Endothelial cell of umbilical vein (primary cell): ENCODE measurements around the gene TBC1D13. TPM values are rescaled to one million over a fixed set of nuclear protein-coding genes. Genes with fewer than 3 reads are reported as not detected.

Source experiments
- BruUV-seq: library from RNA; stranded (reverse); fragments of 400-500 nt; replicated peaks from 2 replicates; lab custom pipeline; 2021; lab: Mats Ljungman, UMichigan
- CTCF ChIA-PET: fragments of 300-600, 350-600 bp; sonication (Branson Sonifier 250); formaldehyde crosslinking; loops from one replicate; lab custom pipeline; 2021; ENCODE audit warnings: antibody characterized with exemption, inconsistent platforms; lab: Charles Lee
- POLR2A ChIA-PET: fragments of 300-600, 350-600 bp; sonication (Branson Sonifier 250); formaldehyde crosslinking; loops from one replicate; lab custom pipeline; 2021; ENCODE audit warnings: antibody characterized with exemption, inconsistent platforms; lab: Charles Lee
- DNase-seq: peaks from one replicate; pipeline ENCODE4 v3.0.0-alpha.2; 2011; ENCODE audit warnings: low read depth, low spot score
- FAIRE-seq: peaks from 2 replicates; lab custom pipeline; 2011; peaks lifted over from hg19 to GRCh38; lab: Jason Lieb, UNC
- H2AFZ ChIP-seq: 2 replicates; pipeline ENCODE4 v1.6.0; 2012; ENCODE audit warnings: low read depth, low read length, control low read depth, inconsistent platforms
- H3K27ac ChIP-seq: 2 replicates; pipeline ENCODE4 v1.5.1; 2011; ENCODE audit warnings: low read depth, mild to moderate bottlenecking, control low read depth, low read length, moderate library complexity; ENCODE audit not compliant: insufficient read depth
- H3K27me3 ChIP-seq, 2 experiments: 2 replicates each; pipeline versions ENCODE4 v1.6.0 to v1.6.1; 2011; ENCODE audit warnings: low read length in 2 of 2, mixed read lengths in 1 of 2; ENCODE audit not compliant: control insufficient read depth in 2 of 2, insufficient read depth in 2 of 2
- H3K36me3 ChIP-seq, 2 experiments: 2 replicates in 1 of 2; 3 replicates in 1 of 2; pipeline ENCODE4 v1.5.1; 2011; ENCODE audit warnings: low read length in 2 of 2, mild to moderate bottlenecking in 1 of 2, moderate library complexity in 1 of 2; ENCODE audit not compliant: control insufficient read depth in 2 of 2, insufficient read depth in 2 of 2; ENCODE audit errors: extremely low read depth in 1 of 2
- H3K4me1 ChIP-seq: 3 replicates; pipeline ENCODE4 v1.5.1; 2011; ENCODE audit warnings: mild to moderate bottlenecking, low read length; ENCODE audit not compliant: control insufficient read depth, insufficient read depth; ENCODE audit errors: extremely low read depth
- H3K4me2 ChIP-seq: 2 replicates; pipeline ENCODE4 v1.6.1; 2011; ENCODE audit warnings: low read length, control low read depth, mixed read lengths; ENCODE audit not compliant: insufficient read depth
- H3K4me3 ChIP-seq, 3 experiments: fragments of 200-600 bp in 1 of 3; sonication (generic), shearing (Covaris generic) in 1 of 3; replicated peaks in 1 of 3; 2 replicates each; pipeline ENCODE4 v1.5.1; 2011 to 2016; ENCODE audit warnings: control low read depth in 3 of 3, low read length in 3 of 3, mild to moderate bottlenecking in 2 of 3, inconsistent platforms in 1 of 3, low read depth in 1 of 3, moderate library complexity in 1 of 3; ENCODE audit not compliant: insufficient read depth in 1 of 3
- H3K79me2 ChIP-seq: 2 replicates; pipeline ENCODE4 v1.6.0; 2012; ENCODE audit warnings: low read length, inconsistent platforms; ENCODE audit not compliant: control insufficient read depth, insufficient read depth
- H3K9ac ChIP-seq: replicated peaks from 2 replicates; pipeline ENCODE3; 2011; ENCODE audit warnings: low read length, control low read depth; ENCODE audit not compliant: insufficient read depth; ENCODE audit errors: extremely low read depth
- H3K9me1 ChIP-seq: replicated peaks from 3 replicates; pipeline ENCODE4 v1.6.0; 2011; ENCODE audit warnings: mild to moderate bottlenecking, low read length; ENCODE audit not compliant: control insufficient read depth, insufficient read depth; ENCODE audit errors: extremely low read depth
- H3K9me3 ChIP-seq: replicated peaks from 2 replicates; pipeline ENCODE4 v1.5.1; 2012; ENCODE audit warnings: low read length, inconsistent platforms; ENCODE audit not compliant: control insufficient read depth, insufficient read depth
- H4K20me1 ChIP-seq: replicated peaks from 2 replicates; pipeline ENCODE3; 2011; ENCODE audit warnings: mild to moderate bottlenecking, low read length; ENCODE audit not compliant: control insufficient read depth, insufficient read depth; ENCODE audit errors: extremely low read depth
- CTCF ChIP-seq, 2 donors: IDR thresholded peaks; 1 replicate in 1 of 2; 2 replicates in 1 of 2; pipeline ENCODE4 v1.5.1; 2011; ENCODE audit warnings: low read length in 2 of 2, mild to moderate bottlenecking in 2 of 2, moderate library complexity in 2 of 2, control low read depth in 1 of 2, inconsistent platforms in 1 of 2, low read depth in 1 of 2; ENCODE audit not compliant: insufficient read depth in 1 of 2; ENCODE audit errors: extremely low read depth in 1 of 2
- EZH2 ChIP-seq: IDR thresholded peaks from 2 replicates; pipeline ENCODE4 v1.6.1; 2012; ENCODE audit warnings: borderline replicate concordance, low read depth, mild to moderate bottlenecking, moderate library complexity, low read length, inconsistent platforms; ENCODE audit not compliant: severe bottlenecking
- FOS ChIP-seq: IDR thresholded peaks from 2 replicates; pipeline ENCODE4 v1.6.1; 2011; ENCODE audit warnings: mild to moderate bottlenecking, low read length, moderate library complexity, borderline replicate concordance; ENCODE audit not compliant: insufficient read depth
- GATA2 ChIP-seq: IDR thresholded peaks from 2 replicates; pipeline ENCODE4 v1.7.0; 2011; ENCODE audit warnings: low read depth, mild to moderate bottlenecking, moderate library complexity, mixed read lengths, low read length; ENCODE audit not compliant: insufficient read length, insufficient read depth
- JUN ChIP-seq: IDR thresholded peaks from 2 replicates; pipeline ENCODE4 v1.6.1; 2011; ENCODE audit warnings: borderline replicate concordance, low read depth; ENCODE audit not compliant: insufficient read length, insufficient read depth
- MAX ChIP-seq: IDR thresholded peaks from 2 replicates; pipeline ENCODE4 v1.6.1; 2011; ENCODE audit not compliant: insufficient read depth, insufficient read length
- MYC ChIP-seq: IDR thresholded peaks from one replicate; pipeline ENCODE4 v1.6.1; 2011; ENCODE audit warnings: mild to moderate bottlenecking, low read depth, low read length
- POLR2A ChIP-seq: IDR thresholded peaks from 2 replicates; pipeline ENCODE4 v1.6.1; 2012; ENCODE audit warnings: low read depth, mild to moderate bottlenecking, control low read depth, low read length
- POLR2AphosphoS5 ChIP-seq: IDR thresholded peaks from 2 replicates; pipeline ENCODE4 v1.6.1; 2012; ENCODE audit warnings: low read depth, mild to moderate bottlenecking, control low read depth, low read length, moderate library complexity; ENCODE audit not compliant: insufficient read depth
- dilution Hi-C: fragments of 300-500 bp; cut with MboI; formaldehyde crosslinking; loops from one replicate; pipeline ENCODE4 v1.15.0; 2019; ENCODE audit warnings: low sequenced_read_pairs; ENCODE audit not compliant: extremely low pct_ligation_motif_present
- intact Hi-C: fragments of 100-400 bp; cut with micrococcal nuclease; formaldehyde crosslinking; loops from one replicate; pipeline ENCODE4 v1.10.0; 2022
- polyA plus RNA-seq, 4 experiments: library from polyadenylated mRNA; depleted of rRNA in 3 of 4; stranded (reverse) in 3 of 4; unstranded in 1 of 4; fragments of >200 nt; gene quantifications; 2 replicates each; pipeline versions ENCODE4 v1.2.1 to v1.2.3, GENCODE V29; 2011 to 2012; ENCODE audit warnings: missing spikeins in 1 of 4
- total RNA-seq: library from RNA; stranded (reverse); gene quantifications from 2 replicates; pipeline ENCODE4 v1.2.3, GENCODE V29; 2021

Gene TBC1D13
- total and polyA plus RNA-seq, 2 donors (not counting 3 experiments of a cell fraction or from before 2014, with no cell fraction given): 35.1 to 41.9 TPM

DNA sequence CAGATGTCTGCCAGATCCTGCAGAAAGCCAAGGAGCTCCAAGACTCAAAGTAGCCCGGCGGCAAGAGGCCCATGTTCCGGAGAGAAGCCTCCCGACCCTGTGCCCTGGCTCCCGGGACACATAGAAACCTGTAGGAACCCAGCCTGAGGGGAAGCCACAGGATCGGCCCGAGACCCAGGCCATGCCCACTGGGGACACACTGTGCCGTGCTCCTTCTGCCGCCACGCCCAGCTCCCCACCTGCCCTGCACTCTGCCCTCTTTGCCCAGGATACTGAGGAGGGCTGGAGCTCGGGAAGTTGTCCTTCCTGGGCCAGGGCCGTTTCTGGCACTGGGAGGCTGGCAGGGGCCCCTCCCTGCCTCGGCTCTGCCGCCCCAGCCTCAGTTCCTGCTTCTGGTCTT, 20.8 kb downstream of the TBC1D13 start:
- CTCF ChIA-PET: interaction anchor here (1.4 to 2.1 kb wide), 2 partner anchors 10 to 11 kb away, joined by 5 to 13 read pairs; partner anchors contain the start of gene ENDOG
- FAIRE-seq (no peak), DNase-seq (no peak)
- dilution Hi-C loops: no loop called here
- peaks cover 6 to 33% of the 10 kb centered on the region in 2 experiments for H3K36me3 ChIP-seq
- no peaks in the 10 kb centered on the region for H3K27me3 ChIP-seq
- H3K9me3 ChIP-seq: no peaks in the 10 kb centered on the region
- POLR2A ChIA-PET: no interaction called here
- no peak overlapping the region for H3K9ac ChIP-seq
- H3K79me2 ChIP-seq: no peaks in the 10 kb centered on the region
- intact Hi-C loops: no loop called here
- no peak overlapping the region for H2AFZ ChIP-seq
- no peaks in the 10 kb centered on the region for H3K4me1 ChIP-seq
- no peak overlapping the region for H3K4me3 ChIP-seq
- H3K9me1 ChIP-seq: no peaks in the 10 kb centered on the region
- TF ChIP-seq CTCF (IDR thresholded peaks at IDR 0.05; ENCODE audit: extremely low read depth in 1 of 2, insufficient read depth in 1 of 2, low read depth in 1 of 2, low read length in 2 of 2) (no peak), MAX (no peak), JUN (no peak), FOS (no peak), POLR2A (no peak), EZH2 (no peak), MYC (no peak), GATA2 (no peak), POLR2AphosphoS5 (no peak)
- no peaks in the 10 kb centered on the region for H4K20me1 ChIP-seq
- no TSS peak for BruUV-seq
- H3K27ac ChIP-seq: no peak overlapping the region
- H3K4me2 ChIP-seq: no peak overlapping the region
